K562 (cell line): Measurements from ENCODE around the gene PTGIS. TPM values are rescaled to one million over a fixed set of nuclear protein-coding genes. Genes with fewer than 3 reads are reported as not detected.
A peak's percentile ranks its signal among the peaks of the same experiment; 100 is the strongest.

Experiments used
- ARID1B ChIP-seq: fragments of 450-650 bp; IDR thresholded peaks from 2 replicates; pipeline ENCODE4 v1.6.1; 2016; ENCODE audit warnings: antibody characterized with exemption, mild to moderate bottlenecking, inconsistent platforms
- ATF2 ChIP-seq: sonication (generic); formaldehyde crosslinking; IDR thresholded peaks from 2 replicates; pipeline ENCODE4 v1.8.1; 2022; ENCODE audit warnings: missing genetic modification reagents
- DPF2 ChIP-seq: fragments of 450-650 bp; IDR thresholded peaks from 2 replicates; pipeline ENCODE4 v1.6.1; 2016
- FOXP1 ChIP-seq: sonication (generic); formaldehyde crosslinking; IDR thresholded peaks from 2 replicates; pipeline ENCODE4 v1.8.0; 2022; ENCODE audit warnings: mild to moderate bottlenecking, missing genetic modification reagents
- HEY1 ChIP-seq: fragments of 250-450 bp; sonication (Bioruptor Pico); IDR thresholded peaks from 2 replicates; pipeline ENCODE4 v1.5.0; 2020; ENCODE audit warnings: mild to moderate bottlenecking, moderate library complexity, borderline replicate concordance
- MECOM ChIP-seq: fragments of 250-450 bp; sonication (Bioruptor Pico); IDR thresholded peaks from 2 replicates; pipeline ENCODE4 v1.8.0; 2022; ENCODE audit warnings: inconsistent platforms
- MTA2 ChIP-seq: fragments of 450-650 bp; IDR thresholded peaks from 2 replicates; pipeline ENCODE4 v1.6.1; 2016; ENCODE audit warnings: low read depth
- MXD1 ChIP-seq: fragments of 250-450 bp; sonication (Bioruptor Pico); IDR thresholded peaks from 2 replicates; pipeline ENCODE4 v1.8.0; 2021; ENCODE audit warnings: borderline replicate concordance, mild to moderate bottlenecking, moderate library complexity; ENCODE audit not compliant: poor library complexity, severe bottlenecking
- RBM39 ChIP-seq: fragments of 200-400 bp; formaldehyde crosslinking; optimal IDR thresholded peaks from 2 replicates; pipeline ENCODE3; 2018; ENCODE audit warnings: low read depth, low read length
- RFX7 ChIP-seq: fragments of 250-450 bp; sonication (Bioruptor Pico); IDR thresholded peaks from 2 replicates; pipeline ENCODE4 v1.5.1; 2021; ENCODE audit warnings: mild to moderate bottlenecking
- RNF2 ChIP-seq: sonication (generic); IDR thresholded peaks from 2 replicates; pipeline ENCODE4 v1.6.1; 2016
- TEAD4 ChIP-seq, 2 experiments: sonication (generic) in 1 of 2; formaldehyde crosslinking in 1 of 2; IDR thresholded peaks; 2 replicates each; pipeline versions ENCODE4 v1.6.1 to v1.8.0; 2012 to 2022; ENCODE audit warnings: borderline replicate concordance in 1 of 2, inconsistent platforms in 1 of 2, low read length in 1 of 2, mild to moderate bottlenecking in 1 of 2, missing genetic modification reagents in 1 of 2
- ZNF311 ChIP-seq: fragments of 250-450 bp; sonication (Bioruptor Pico); IDR thresholded peaks from 2 replicates; pipeline ENCODE4 v1.4.0; 2020; ENCODE audit warnings: mild to moderate bottlenecking, moderate library complexity
- ZNF324 ChIP-seq: fragments of 250-450 bp; sonication (Bioruptor Pico); IDR thresholded peaks from 2 replicates; pipeline ENCODE4 v1.4.0; 2020; ENCODE audit warnings: mild to moderate bottlenecking
- ZNF699 ChIP-seq: fragments of 250-450 bp; sonication (Bioruptor Pico); IDR thresholded peaks from 2 replicates; pipeline ENCODE4 v1.8.0; 2021; ENCODE audit warnings: mild to moderate bottlenecking, moderate library complexity; ENCODE audit not compliant: insufficient replicate concordance
- ZNF79 ChIP-seq: fragments of 250-450 bp; sonication (Bioruptor Pico); IDR thresholded peaks from 2 replicates; pipeline ENCODE4 v1.4.0; 2020; ENCODE audit warnings: low read depth, mild to moderate bottlenecking, moderate library complexity
- polyA plus RNA-seq, 8 experiments: library from polyadenylated mRNA; depleted of rRNA in 4 of 8; stranded (reverse) in 5 of 8; unstranded in 3 of 8; fragments of >200 nt; fragmentation: Nextera tagmentation in 2 of 8; fragmentation: Illumina TruSeq in 1 of 8; extraction: Ambion mirVana in 2 of 8; extraction: Trizol in 1 of 8; gene quantifications; 2 replicates each; pipeline versions ENCODE4 v1.2.1 to v1.2.3, GENCODE V29; 2011 to 2014; ENCODE audit warnings: inconsistent platforms in 1 of 8, missing spikeins in 1 of 8
- total RNA-seq, 7 experiments: library from RNA; depleted of rRNA in 6 of 7; stranded (reverse); fragments of >200 nt in 6 of 7; fragmentation: Illumina TruSeq in 2 of 7; extraction: Trizol in 2 of 7; gene quantifications; 2 replicates each; pipeline versions ENCODE4 v1.2.1 to v1.2.3, GENCODE V29; 2011 to 2021; ENCODE audit warnings: low replicate concordance in 1 of 7
- TF ChIP-seq, protein P1 (sequence below): IDR thresholded peaks from 2 replicates; pipeline ENCODE4 v1.6.1; 2016; ENCODE audit warnings: missing genetic modification characterization, missing compliant biosample characterization
- TF ChIP-seq, protein P2 (sequence below): fragments of 250-450 bp; sonication (Bioruptor Pico); IDR thresholded peaks from 2 replicates; pipeline ENCODE4 v1.5.1; 2021; ENCODE audit warnings: mild to moderate bottlenecking
- TF ChIP-seq, protein P3 (sequence below): fragments of 450-650 bp; IDR thresholded peaks from 2 replicates; pipeline ENCODE4 v1.6.1; 2016; ENCODE audit warnings: antibody characterized with exemption

PTGIS gene
- total and polyA plus RNA-seq, 9 of the 15 experiments (the other 6 are each of a cell fraction or from before 2014, with no cell fraction given): not detected

GRCh38 chr20:49610691-49611538 lies 43.0 kb upstream of the PTGIS start (continued):
- TF ChIP-seq ATF2 (CRISPR knock-in tag) (no peak), RFX7 (CRISPR knock-in tag) (no peak), ZNF699 (CRISPR knock-in tag) (no peak), MTA2 (no peak), TEAD4 (IDR thresholded peaks at IDR 0.05; ENCODE audit: low read length) (peak; percentile 58; the same call in 1 of the 2 replicates), TEAD4 (CRISPR knock-in tag; IDR thresholded peaks at IDR 0.05; ENCODE audit: borderline replicate concordance) (0 out of 2 replicates have a peak, but pooled peaks have one; percentile 17), MXD1 (CRISPR knock-in tag) (no peak), RBM39 (no peak), HEY1 (CRISPR knock-in tag) (no peak), FOXP1 (CRISPR knock-in tag) (no peak; the same call in 1 of the 2 replicates), MECOM (no peak), DPF2 (no peak), ZNF324 (CRISPR knock-in tag) (no peak), ZNF311 (CRISPR knock-in tag) (no peak), ARID1B (no peak), RNF2 (0 out of 2 replicates have a peak, but pooled peaks have one; percentile 26), ZNF79 (no peak)
- TF ChIP-seq, protein P1, sequence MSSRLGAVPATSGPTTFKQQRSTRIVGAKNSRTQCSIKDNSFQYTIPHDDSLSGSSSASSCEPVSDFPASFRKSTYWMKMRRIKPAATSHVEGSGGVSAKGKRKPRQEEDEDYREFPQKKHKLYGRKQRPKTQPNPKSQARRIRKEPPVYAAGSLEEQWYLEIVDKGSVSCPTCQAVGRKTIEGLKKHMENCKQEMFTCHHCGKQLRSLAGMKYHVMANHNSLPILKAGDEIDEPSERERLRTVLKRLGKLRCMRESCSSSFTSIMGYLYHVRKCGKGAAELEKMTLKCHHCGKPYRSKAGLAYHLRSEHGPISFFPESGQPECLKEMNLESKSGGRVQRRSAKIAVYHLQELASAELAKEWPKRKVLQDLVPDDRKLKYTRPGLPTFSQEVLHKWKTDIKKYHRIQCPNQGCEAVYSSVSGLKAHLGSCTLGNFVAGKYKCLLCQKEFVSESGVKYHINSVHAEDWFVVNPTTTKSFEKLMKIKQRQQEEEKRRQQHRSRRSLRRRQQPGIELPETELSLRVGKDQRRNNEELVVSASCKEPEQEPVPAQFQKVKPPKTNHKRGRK (tag): no peak
- TF ChIP-seq, protein P2, sequence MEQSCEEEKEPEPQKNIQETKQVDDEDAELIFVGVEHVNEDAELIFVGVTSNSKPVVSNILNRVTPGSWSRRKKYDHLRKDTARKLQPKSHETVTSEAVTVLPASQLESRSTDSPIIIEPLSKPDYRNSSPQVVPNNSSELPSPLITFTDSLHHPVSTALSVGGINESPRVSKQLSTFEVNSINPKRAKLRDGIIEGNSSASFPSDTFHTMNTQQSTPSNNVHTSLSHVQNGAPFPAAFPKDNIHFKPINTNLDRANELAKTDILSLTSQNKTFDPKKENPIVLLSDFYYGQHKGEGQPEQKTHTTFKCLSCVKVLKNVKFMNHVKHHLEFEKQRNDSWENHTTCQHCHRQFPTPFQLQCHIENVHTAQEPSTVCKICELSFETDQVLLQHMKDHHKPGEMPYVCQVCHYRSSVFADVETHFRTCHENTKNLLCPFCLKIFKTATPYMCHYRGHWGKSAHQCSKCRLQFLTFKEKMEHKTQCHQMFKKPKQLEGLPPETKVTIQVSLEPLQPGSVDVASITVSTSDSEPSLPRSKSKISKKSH: no peak
- TF ChIP-seq, protein P3, sequence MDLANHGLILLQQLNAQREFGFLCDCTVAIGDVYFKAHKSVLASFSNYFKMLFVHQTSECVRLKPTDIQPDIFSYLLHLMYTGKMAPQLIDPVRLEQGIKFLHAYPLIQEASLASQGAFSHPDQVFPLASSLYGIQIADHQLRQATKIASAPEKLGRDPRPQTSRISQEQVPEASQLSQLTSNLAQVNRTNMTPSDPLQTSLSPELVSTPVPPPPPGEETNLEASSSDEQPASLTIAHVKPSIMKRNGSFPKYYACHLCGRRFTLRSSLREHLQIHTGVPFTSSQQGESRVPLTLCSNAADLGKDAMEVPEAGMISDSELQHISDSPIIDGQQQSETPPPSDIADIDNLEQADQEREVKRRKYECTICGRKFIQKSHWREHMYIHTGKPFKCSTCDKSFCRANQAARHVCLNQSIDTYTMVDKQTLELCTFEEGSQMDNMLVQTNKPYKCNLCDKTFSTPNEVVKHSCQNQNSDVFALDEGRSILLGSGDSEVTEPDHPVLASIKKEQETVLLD: no peak
